ENCODE results near the gene DMWD. TPM values are rescaled to one million over a fixed set of nuclear protein-coding genes. Genes with fewer than 3 reads are reported as not detected.

The DMWD gene
- total and polyA plus RNA-seq, 2 of the 13 experiments (the other 11 are each of a cell fraction or from before 2014, with no cell fraction given) = 10.3 to 14.9 TPM

DNA sequence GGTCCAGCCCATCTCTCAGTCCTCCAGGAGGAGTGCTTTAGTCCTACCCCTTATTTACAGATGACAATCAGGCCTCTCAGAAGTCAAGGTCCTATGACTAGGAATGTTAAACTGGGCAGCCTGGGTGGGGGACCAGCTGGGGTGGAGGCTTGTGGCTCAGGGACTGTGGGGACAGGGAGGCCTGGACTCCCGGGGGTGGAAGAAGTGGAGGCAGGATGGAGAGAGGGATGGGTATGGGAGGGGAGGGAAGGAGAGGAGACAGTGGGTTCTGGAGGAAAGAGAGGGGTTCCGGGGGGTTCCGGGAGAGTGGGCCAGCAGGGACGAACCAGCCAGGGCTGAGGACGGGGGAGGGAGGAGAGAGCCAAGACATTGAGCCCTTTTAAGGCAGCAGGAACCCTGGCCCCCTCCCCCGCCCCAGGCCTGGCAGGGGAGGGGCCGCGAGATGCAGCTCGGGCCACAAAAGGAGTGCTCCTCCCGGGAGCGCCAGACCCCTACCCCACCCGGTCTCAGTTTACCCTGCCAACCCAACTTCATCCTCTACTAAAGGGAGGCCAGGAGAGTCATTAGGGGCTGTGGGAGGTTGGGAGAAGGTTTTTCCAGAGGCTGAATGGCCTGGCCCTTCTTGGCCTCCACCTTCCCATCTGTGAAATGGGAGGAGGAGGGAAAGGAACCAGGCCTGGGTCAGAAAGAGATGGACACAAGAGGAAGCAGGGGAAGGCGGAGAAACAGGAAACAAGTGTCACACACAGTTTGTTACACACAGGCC is 12.0 kb downstream of the DMWD start (continued):
- TF ChIP-seq RARA (CRISPR knock-in tag; IDR thresholded peaks at IDR 0.05) (0 out of 2 replicates have a peak, but pooled peaks have one; percentile 22), SYNCRIP (IDR thresholded peaks at IDR 0.05; ENCODE audit: insufficient read depth, low read depth, low read length) (no peak), PAXIP1 (CRISPR knock-in tag; conservative IDR thresholded peaks at IDR 0.05) (no peak), ZNF460 (CRISPR knock-in tag; IDR thresholded peaks at IDR 0.05; ENCODE audit: borderline replicate concordance) (no peak), SOX13 (IDR thresholded peaks at IDR 0.05) (no peak), SOX13 (CRISPR knock-in tag; conservative IDR thresholded peaks at IDR 0.05 in 1 of 2, IDR thresholded peaks at IDR 0.05 in 1 of 2) (no peak), RBFOX2 (IDR thresholded peaks at IDR 0.05; ENCODE audit: low read depth, low read length) (no peak), MXI1 (IDR thresholded peaks at IDR 0.05; ENCODE audit: borderline replicate concordance, low read depth, low read length) (no peak), HDAC1 (CRISPR knock-in tag; IDR thresholded peaks at IDR 0.05) (no peak), ZNF44 (CRISPR knock-in tag; IDR thresholded peaks at IDR 0.05) (no peak), ZKSCAN1 (IDR thresholded peaks at IDR 0.05; ENCODE audit: low read length) (no peak), TSC22D2 (CRISPR knock-in tag; IDR thresholded peaks at IDR 0.05; ENCODE audit: borderline replicate concordance) (no peak), ZSCAN12 (CRISPR knock-in tag; IDR thresholded peaks at IDR 0.05) (no peak), UBTF (CRISPR knock-in tag; IDR thresholded peaks at IDR 0.05) (no peak), ZNF703 (CRISPR knock-in tag; IDR thresholded peaks at IDR 0.05; ENCODE audit: borderline replicate concordance) (no peak), ZNF430 (CRISPR knock-in tag; IDR thresholded peaks at IDR 0.05) (no peak)
- TF ChIP-seq, protein P1, sequence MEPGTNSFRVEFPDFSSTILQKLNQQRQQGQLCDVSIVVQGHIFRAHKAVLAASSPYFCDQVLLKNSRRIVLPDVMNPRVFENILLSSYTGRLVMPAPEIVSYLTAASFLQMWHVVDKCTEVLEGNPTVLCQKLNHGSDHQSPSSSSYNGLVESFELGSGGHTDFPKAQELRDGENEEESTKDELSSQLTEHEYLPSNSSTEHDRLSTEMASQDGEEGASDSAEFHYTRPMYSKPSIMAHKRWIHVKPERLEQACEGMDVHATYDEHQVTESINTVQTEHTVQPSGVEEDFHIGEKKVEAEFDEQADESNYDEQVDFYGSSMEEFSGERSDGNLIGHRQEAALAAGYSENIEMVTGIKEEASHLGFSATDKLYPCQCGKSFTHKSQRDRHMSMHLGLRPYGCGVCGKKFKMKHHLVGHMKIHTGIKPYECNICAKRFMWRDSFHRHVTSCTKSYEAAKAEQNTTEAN (CRISPR knock-in tag; conservative IDR thresholded peaks at IDR 0.05) = no peak
- TF ChIP-seq, protein P2, sequence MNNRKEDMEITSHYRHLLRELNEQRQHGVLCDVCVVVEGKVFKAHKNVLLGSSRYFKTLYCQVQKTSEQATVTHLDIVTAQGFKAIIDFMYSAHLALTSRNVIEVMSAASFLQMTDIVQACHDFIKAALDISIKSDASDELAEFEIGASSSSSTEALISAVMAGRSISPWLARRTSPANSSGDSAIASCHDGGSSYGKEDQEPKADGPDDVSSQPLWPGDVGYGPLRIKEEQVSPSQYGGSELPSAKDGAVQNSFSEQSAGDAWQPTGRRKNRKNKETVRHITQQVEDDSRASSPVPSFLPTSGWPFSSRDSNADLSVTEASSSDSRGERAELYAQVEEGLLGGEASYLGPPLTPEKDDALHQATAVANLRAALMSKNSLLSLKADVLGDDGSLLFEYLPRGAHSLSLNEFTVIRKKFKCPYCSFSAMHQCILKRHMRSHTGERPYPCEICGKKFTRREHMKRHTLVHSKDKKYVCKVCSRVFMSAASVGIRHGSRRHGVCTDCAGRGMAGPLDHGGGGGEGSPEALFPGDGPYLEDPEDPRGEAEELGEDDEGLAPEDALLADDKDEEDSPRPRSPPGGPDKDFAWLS (CRISPR knock-in tag; IDR thresholded peaks at IDR 0.05; ENCODE audit: borderline replicate concordance) = no peak
